Common myeloid progenitor, CD34-positive (primary cell): ENCODE results near the gene VASH2.

ENCODE experiments used
- CTCF ChIA-PET: fragments of 350-600 bp; sonication (Branson Sonifier 250); formaldehyde crosslinking; loops from one replicate; lab custom pipeline; 2021; ENCODE audit warnings: antibody characterized with exemption; lab: Charles Lee
- POLR2A ChIA-PET: fragments of 350-600 bp; sonication (Branson Sonifier 250); formaldehyde crosslinking; loops from one replicate; lab custom pipeline; 2021; ENCODE audit warnings: antibody characterized with exemption; lab: Charles Lee
- DNase-seq, 3 donors: peaks; one replicate each; pipeline versions ENCODE4 v3.0.0 to v3.0.0-alpha.2; 2013
- H3K27ac ChIP-seq, 2 experiments: 1 replicate in 1 of 2; 2 replicates in 1 of 2; pipeline ENCODE4 v1.7.0; 2013; ENCODE audit warnings: inconsistent platforms in 2 of 2, low read length in 2 of 2, mild to moderate bottlenecking in 2 of 2, low read depth in 1 of 2, moderate library complexity in 1 of 2; ENCODE audit not compliant: severe bottlenecking in 2 of 2, insufficient read depth in 1 of 2, poor library complexity in 1 of 2
- H3K27me3 ChIP-seq, 5 experiments: replicated peaks in 2 of 5; 1 replicate in 3 of 5; 2 replicates in 2 of 5; pipeline versions ENCODE4 v1.6.1 to v1.7.0; 2013; ENCODE audit warnings: low read length in 4 of 5, mild to moderate bottlenecking in 2 of 5, moderate library complexity in 2 of 5, inconsistent platforms in 1 of 5; ENCODE audit not compliant: insufficient read depth in 5 of 5, control insufficient read depth in 4 of 5
- H3K36me3 ChIP-seq, 4 experiments: 1 replicate in 2 of 4; 2 replicates in 2 of 4; pipeline versions ENCODE4 v1.6.1 to v1.7.0; 2013; ENCODE audit warnings: low read length in 3 of 4, control low read depth in 1 of 4, mild to moderate bottlenecking in 1 of 4; ENCODE audit not compliant: control insufficient read depth in 4 of 4, insufficient read depth in 4 of 4
- H3K4me1 ChIP-seq, 4 experiments: 1 replicate in 3 of 4; 2 replicates in 1 of 4; pipeline versions ENCODE4 v1.6.1 to v1.7.1; 2013; ENCODE audit warnings: low read length in 3 of 4, mild to moderate bottlenecking in 3 of 4, control low read depth in 1 of 4, inconsistent platforms in 1 of 4, moderate library complexity in 1 of 4; ENCODE audit not compliant: control insufficient read depth in 4 of 4, insufficient read depth in 4 of 4; ENCODE audit errors: control extremely low read depth in 1 of 4
- H3K4me3 ChIP-seq, 7 experiments: 1 replicate in 4 of 7; 2 replicates in 3 of 7; pipeline versions ENCODE4 v1.5.1 to v1.7.0; 2013; ENCODE audit warnings: mild to moderate bottlenecking in 7 of 7, low read length in 6 of 7, moderate library complexity in 6 of 7, inconsistent platforms in 2 of 7, low read depth in 2 of 7, control low read depth in 1 of 7; ENCODE audit not compliant: insufficient read depth in 4 of 7, control insufficient read depth in 1 of 7; ENCODE audit errors: extremely low read depth in 1 of 7
- H3K9me3 ChIP-seq, 5 experiments: 1 replicate in 4 of 5; 2 replicates in 1 of 5; pipeline versions ENCODE4 v1.6.1 to v1.7.1; 2013; ENCODE audit warnings: low read length in 4 of 5, mild to moderate bottlenecking in 2 of 5, inconsistent platforms in 1 of 5, low read depth in 1 of 5, moderate library complexity in 1 of 5; ENCODE audit not compliant: control insufficient read depth in 4 of 5, insufficient read depth in 2 of 5; ENCODE audit errors: control extremely low read depth in 1 of 5
- WGBS: methylation state at CpG from one replicate; pipeline ENCODE4 v1.1.5; 2013; ENCODE audit not compliant: insufficient coverage; 5-methylcytosine and 5-hydroxymethylcytosine counted together

The VASH2 gene

DNA sequence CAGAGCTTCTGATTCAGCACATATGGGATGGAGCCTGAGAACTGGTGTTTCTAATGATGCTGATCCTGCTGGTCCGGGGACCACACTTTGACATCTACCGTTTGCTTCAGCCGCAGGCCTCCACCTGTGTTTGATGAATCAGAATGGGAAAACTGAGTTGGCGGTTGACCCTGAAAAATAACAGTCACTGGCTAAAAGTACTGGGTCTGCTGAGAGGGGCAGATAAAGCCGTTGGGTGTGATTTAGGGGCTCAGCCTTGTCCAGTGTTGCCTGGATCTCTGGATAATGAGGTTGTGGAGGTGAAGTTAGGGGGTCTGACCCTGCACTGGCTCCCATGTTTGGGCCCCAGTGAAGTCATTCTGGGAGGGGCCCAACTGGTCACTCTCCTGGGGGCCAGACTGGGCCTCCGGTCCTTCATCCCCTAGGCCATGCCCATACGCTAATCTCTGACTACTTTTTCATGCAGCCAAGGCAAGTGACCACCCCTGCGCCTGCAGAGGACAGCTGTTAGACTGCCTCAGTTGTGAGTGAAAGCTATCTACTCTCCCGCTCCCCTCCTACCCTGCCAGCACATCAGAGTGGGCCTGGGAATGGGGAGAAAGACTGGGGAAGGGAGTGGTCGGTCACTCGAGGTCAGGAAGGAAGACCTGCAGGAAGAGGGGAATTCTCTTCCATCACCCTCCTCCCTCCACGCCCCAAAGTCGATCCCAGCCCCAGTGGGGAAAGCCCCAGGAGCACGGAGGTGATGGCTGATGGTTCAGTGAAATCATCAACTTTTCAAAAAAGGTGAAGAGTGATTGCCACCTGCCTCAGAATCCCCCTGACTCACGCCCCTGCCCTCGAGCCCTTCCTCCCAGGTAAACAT lies 27.7 kb downstream of the VASH2 start:
- CTCF ChIA-PET, result interaction anchor here (1.0 kb wide), 1 partner anchor 10 kb away, joined by 3 read pairs; no protein-coding TSS in a partner anchor
- DNase-seq, result no peak
- Histone ChIP-seq H3K9me3 (no peaks in the 10 kb centered on the region), H3K4me1 (no peaks in the 10 kb centered on the region), H3K27ac (no peak overlapping the region), H3K4me3 (no peak overlapping the region), H3K27me3 (no peaks in the 10 kb centered on the region), H3K36me3 (peaks cover 0 to 5% (median 0%) of the 10 kb centered on the region in 4 experiments)
- 100% methylated on average over 8 of the region's 16 CpGs for WGBS
- POLR2A ChIA-PET, result interaction anchor here (0.5 kb wide), 1 partner anchor 161 kb away, joined by 5 read pairs; no protein-coding TSS in a partner anchor

DNA sequence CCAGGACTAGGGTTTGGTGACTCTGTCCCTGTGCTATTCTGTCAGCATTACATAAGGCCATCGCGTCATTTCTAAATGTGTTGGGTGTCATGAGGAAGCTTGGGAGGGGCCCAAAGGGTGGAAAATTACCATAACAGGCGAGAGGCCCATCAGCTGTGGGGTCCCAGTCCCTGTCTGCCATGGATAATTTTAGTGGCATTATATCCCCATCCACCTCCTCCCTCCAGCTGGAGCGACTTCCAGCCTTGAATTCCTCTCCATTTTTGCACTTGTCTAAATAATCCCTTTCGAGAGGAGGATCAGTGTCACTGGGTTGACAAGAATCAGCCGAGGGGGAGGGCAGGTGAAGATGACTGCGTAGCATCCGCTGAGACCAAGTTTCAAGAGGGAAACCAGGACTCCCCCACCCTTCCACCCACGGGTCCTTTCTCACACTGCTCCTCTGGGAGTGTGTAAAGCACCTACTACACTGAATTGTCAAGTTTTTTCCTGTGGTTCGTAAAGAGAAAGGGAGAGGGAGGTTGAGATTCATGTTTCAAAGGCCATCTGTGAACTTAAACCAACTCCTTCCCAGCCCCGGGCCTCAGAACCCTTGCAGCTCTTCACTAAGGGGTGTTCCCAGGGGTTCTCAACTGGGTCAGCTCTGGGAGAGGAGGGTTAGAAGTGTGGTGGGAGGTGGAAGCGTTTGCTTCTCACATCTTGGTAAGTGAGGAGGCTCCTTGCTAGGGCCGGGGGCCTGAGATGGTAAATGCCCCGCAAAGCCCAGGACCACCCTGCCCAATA lies 29.2 kb downstream of the VASH2 start:
- no peaks in the 10 kb centered on the region for H3K4me1 ChIP-seq
- H3K9me3 ChIP-seq, result no peaks in the 10 kb centered on the region
- H3K4me3 ChIP-seq, result no peak overlapping the region
- CTCF ChIA-PET, result interaction anchor here (0.8 kb wide), 1 partner anchor 11 kb away, joined by 3 read pairs; no protein-coding TSS in a partner anchor
- POLR2A ChIA-PET, result interaction anchor here (0.8 kb wide), 1 partner anchor 152 kb away, joined by 3 read pairs; no protein-coding TSS in a partner anchor
- no peaks in the 10 kb centered on the region for H3K27me3 ChIP-seq
- no peaks in the 10 kb centered on the region for H3K36me3 ChIP-seq
- no peak for DNase-seq
- 98% methylated on average over 7 of the region's 14 CpGs for WGBS
- no peak overlapping the region for H3K27ac ChIP-seq

DNA sequence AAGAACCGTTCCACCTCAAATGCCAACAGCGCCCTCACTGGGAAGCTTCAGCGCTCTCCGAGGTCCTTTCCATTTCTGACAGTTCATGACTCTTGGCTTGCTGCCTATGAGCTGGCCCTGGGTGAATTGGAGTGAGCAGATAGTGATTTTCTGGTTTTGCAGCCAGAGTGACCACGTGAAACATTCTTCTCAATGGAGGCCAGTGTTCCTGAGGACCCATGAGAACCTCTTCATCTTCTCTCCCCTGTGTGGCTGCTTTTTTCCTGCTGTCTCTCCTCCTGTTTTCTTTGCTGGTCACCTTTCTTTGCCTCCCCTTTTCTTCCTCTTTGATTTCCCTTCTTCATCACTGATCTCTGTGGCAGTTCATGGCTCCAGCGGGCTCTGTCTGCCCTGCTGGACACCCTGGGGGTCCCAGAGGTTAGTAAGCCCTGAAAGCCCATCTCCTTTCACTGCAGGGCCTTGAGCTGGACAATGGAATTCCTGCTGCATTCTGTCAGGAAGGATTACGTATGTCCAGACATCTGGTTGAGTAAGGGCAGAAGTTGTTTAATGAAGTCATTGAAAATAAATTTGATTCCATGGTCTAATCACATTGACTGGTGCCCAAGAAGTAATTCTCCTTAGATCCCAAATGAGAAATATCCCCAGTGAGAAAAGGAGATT lies 29.9 kb downstream of the VASH2 start:
- H3K27ac ChIP-seq, result no peak overlapping the region
- H3K27me3 ChIP-seq, result no peaks in the 10 kb centered on the region
- H3K36me3 ChIP-seq, result no peaks in the 10 kb centered on the region
- H3K4me3 ChIP-seq, result no peak overlapping the region
- ChIA-PET POLR2A (no interaction called here), CTCF (interaction anchor here (0.8 to 1.3 kb wide), 3 partner anchors 10 to 30 kb away, joined by 3 read pairs; no protein-coding TSS in a partner anchor)
- no peaks in the 10 kb centered on the region for H3K9me3 ChIP-seq
- 94% methylated on average over 6 of the region's 7 CpGs for WGBS
- no peaks in the 10 kb centered on the region for H3K4me1 ChIP-seq
- no peak for DNase-seq

DNA sequence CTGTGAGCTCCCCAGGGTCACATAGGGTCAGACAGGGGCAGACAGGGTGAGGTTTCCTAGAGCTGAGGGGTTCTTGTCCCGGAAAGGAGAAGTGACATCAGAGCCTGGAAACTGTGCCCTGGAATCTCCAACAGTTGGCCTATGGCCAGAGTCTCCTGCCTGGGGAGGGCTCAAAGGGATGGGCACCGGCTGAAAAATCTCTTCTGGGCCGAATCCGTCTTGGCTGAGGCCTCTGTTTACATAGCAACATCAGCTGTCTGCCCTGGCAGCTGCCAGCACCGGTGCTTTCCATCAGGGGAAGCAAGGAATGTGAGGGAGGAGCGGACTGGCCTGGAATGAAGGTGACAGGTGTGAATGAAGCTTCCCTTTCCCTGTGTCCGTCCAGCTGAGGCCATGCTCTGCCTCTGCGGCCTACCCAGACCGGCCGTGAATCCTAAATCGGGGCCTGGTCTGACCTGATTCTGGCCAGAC lies 30.7 kb downstream of the VASH2 start:
- Histone ChIP-seq H3K9me3 (no peaks in the 10 kb centered on the region), H3K27me3 (no peaks in the 10 kb centered on the region), H3K4me3 (peak overlapping the region in 1 of 7 experiments; percentile 4), H3K4me1 (no peaks in the 10 kb centered on the region), H3K27ac (no peak overlapping the region), H3K36me3 (no peaks in the 10 kb centered on the region)
- 88% methylated on average over 11 of the region's 11 CpGs for WGBS
- CTCF ChIA-PET, result interaction anchor here (0.8 to 1.3 kb wide), 2 partner anchors 9 to 30 kb away, joined by 3 read pairs; no protein-coding TSS in a partner anchor
- POLR2A ChIA-PET, result no interaction called here
- DNase-seq, result no peak

DNA sequence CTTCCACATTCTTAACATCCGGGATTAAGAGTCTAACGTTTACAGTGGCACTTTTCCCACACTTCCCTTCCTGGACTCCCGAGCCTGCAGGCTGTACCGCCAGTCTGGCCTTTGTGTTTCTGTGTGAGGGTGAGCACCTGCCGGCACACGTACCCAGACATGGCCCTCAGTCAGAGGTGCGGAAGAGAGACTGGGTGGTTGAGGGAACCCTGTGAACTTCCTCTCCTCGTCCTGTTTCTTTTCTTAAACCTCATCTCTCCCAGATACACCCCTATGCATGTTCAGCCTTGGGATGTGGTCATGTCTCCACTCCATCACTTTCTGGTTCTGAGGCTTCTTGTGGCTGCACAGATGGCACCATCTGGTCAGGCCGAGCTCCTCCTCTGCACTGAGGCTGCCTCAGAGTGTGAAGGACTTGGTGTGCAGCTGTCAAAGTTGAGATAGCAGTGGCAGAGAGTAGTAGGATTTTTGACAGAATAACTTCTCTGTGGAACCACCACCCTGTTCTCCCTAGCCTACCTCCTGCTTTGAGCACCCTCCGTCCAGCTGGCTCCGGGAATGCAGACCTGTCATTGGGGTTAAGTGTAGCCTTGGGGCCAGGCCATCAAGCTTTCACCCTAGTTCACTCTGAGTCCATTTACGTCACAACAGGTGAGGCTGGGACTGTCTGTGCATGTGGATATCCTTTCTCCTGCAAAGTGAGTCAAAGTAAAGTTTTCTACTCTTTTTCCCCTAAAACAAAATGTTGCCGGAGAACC lies 31.4 kb downstream of the VASH2 start:
- H3K36me3 ChIP-seq, result no peaks in the 10 kb centered on the region
- no peak overlapping the region for H3K4me3 ChIP-seq
- no peaks in the 10 kb centered on the region for H3K4me1 ChIP-seq
- H3K27me3 ChIP-seq, result no peaks in the 10 kb centered on the region
- POLR2A ChIA-PET, result no interaction called here
- no peak overlapping the region for H3K27ac ChIP-seq
- H3K9me3 ChIP-seq, result no peaks in the 10 kb centered on the region
- WGBS, result 91% methylated on average over 6 of the region's 13 CpGs
- CTCF ChIA-PET, result interaction anchor here (1.3 kb wide), 1 partner anchor 8 kb away, joined by 3 read pairs; no protein-coding TSS in a partner anchor
- peak in 1 of 3 donors; percentile 8 for DNase-seq

DNA sequence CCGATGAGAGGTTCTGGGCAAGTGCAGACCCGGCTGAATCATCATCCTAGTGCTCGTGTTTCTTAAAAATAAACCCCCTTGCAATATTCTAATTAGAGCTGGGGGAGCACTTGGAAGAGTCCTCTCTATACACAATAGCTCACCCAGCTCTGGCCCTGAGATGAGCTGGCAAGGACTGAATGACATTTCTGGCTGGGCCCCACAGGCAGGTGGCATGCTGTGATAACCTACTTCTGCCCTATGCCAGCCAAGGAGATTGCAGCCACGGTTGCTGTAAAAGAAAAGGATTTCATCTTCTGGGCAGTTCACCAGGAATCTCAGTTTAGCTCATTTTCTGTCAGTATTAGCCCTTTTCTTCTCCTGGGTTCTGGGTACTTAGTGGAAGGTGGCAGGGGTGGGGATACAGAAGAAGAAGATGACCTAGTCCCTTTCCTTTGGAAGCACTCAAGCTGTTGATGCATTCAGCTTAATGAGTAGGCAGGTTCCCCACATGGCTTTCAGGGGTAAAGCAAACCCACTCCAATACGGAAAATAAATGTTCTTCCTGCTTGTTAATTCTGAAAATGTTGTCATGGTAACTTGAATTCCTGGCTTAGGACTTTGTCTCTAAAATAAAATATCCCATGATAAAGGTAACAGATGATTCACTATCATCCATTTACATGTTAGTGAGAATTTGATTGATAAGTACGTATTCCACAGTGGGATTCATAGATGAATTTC lies 32.2 kb downstream of the VASH2 start:
- Histone ChIP-seq H3K9me3 (no peaks in the 10 kb centered on the region), H3K4me1 (no peaks in the 10 kb centered on the region), H3K27ac (no peak overlapping the region), H3K36me3 (no peaks in the 10 kb centered on the region), H3K4me3 (no peak overlapping the region), H3K27me3 (no peaks in the 10 kb centered on the region)
- ChIA-PET POLR2A (no interaction called here), CTCF (interaction anchor here (0.9 kb wide), 1 partner anchor 12 kb away, joined by 4 read pairs; no protein-coding TSS in a partner anchor)
- WGBS, result 50% methylated on average over 1 of the region's 6 CpGs
- peak in 2 of 3 donors; percentile 15 to 46 for DNase-seq
